ENCODE results near the gene MAPK1.

DNA sequence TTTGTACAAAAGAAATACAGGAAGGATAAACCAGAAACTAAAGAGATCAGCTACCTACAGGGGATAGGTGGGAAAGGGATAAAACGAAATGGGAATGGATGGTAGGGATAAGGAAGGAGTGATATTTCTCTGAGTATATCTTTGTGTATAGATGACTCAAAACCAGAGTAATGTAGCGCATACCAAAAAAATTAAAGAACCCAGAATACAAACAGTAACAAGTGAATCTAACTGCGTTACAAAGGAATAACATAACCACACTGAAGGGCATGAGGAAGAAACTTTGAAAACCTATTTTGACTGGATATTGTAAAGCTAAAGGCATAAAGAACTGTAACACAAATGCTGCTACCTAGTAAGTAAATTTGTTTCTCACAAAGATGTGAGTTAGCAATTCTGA lies 37.9 kb downstream of the MAPK1 start:
- TF ChIP-seq CTCF (IDR thresholded peaks at IDR 0.05) (no peak), POLR2A (IDR thresholded peaks at IDR 0.05) (no peak)

Data from uterus (tissue), 2 donors.